HepG2 (cell line): Measurements from ENCODE around the gene CARMIL1. TPM values are rescaled to one million over a fixed set of nuclear protein-coding genes. Genes with fewer than 3 reads are reported as not detected.

ENCODE experiments used
- BRCA1 ChIP-seq: sonication (generic); formaldehyde crosslinking; IDR thresholded peaks from 2 replicates; pipeline ENCODE4 v1.4.0; 2020; ENCODE audit warnings: missing genetic modification reagents
- CHD2 ChIP-seq: IDR thresholded peaks from 2 replicates; pipeline ENCODE4 v1.6.1; 2011; ENCODE audit warnings: low read depth, low read length, improper control_type of control experiment
- EEA1 ChIP-seq: sonication (generic); formaldehyde crosslinking; IDR thresholded peaks from 2 replicates; pipeline ENCODE4 v1.5.1; 2020; ENCODE audit warnings: mild to moderate bottlenecking, missing genetic modification reagents, borderline replicate concordance
- KAT8 ChIP-seq: IDR thresholded peaks from 2 replicates; pipeline ENCODE4 v1.6.1; 2016; ENCODE audit warnings: missing genetic modification reagents, missing compliant biosample characterization
- MATR3 ChIP-seq: sonication (generic); formaldehyde crosslinking; IDR thresholded peaks from 2 replicates; pipeline ENCODE4 v1.4.0; 2020; ENCODE audit warnings: missing genetic modification reagents
- MLXIP ChIP-seq: sonication (generic); formaldehyde crosslinking; IDR thresholded peaks from 2 replicates; pipeline ENCODE4 v1.9.0; 2021; ENCODE audit warnings: missing genetic modification reagents, borderline replicate concordance
- MYPOP ChIP-seq: sonication (generic); formaldehyde crosslinking; IDR thresholded peaks from 2 replicates; pipeline ENCODE4 v1.8.1; 2023; ENCODE audit warnings: mild to moderate bottlenecking, moderate library complexity, missing genetic modification reagents
- NFE2 ChIP-seq: sonication (generic); formaldehyde crosslinking; IDR thresholded peaks from 2 replicates; pipeline ENCODE4 v1.4.0; 2020; ENCODE audit warnings: missing genetic modification reagents
- NR2C2 ChIP-seq: sonication (generic); formaldehyde crosslinking; IDR thresholded peaks from 2 replicates; pipeline ENCODE4 v1.4.0; 2020; ENCODE audit warnings: missing genetic modification reagents, mild to moderate bottlenecking, moderate library complexity, borderline replicate concordance
- RFX3 ChIP-seq: IDR thresholded peaks from 2 replicates; pipeline ENCODE4 v1.6.1; 2016; ENCODE audit warnings: missing biosample characterization, missing genetic modification reagents
- TBP ChIP-seq: sonication (generic); formaldehyde crosslinking; IDR thresholded peaks from 2 replicates; pipeline ENCODE4 v1.5.0; 2020; ENCODE audit warnings: missing genetic modification reagents
- YEATS2 ChIP-seq: sonication (generic); formaldehyde crosslinking; IDR thresholded peaks from 2 replicates; pipeline ENCODE4 v1.4.0; 2020; ENCODE audit warnings: missing genetic modification reagents, borderline replicate concordance
- YEATS4 ChIP-seq: sonication (generic); formaldehyde crosslinking; IDR thresholded peaks from 2 replicates; pipeline ENCODE4 v1.4.0; 2020; ENCODE audit warnings: missing genetic modification reagents, borderline replicate concordance
- ZNF569 ChIP-seq: sonication (generic); formaldehyde crosslinking; IDR thresholded peaks from 2 replicates; pipeline ENCODE4 v1.5.0; 2020; ENCODE audit warnings: mild to moderate bottlenecking, missing genetic modification reagents, moderate library complexity, borderline replicate concordance
- ZNF580 ChIP-seq: IDR thresholded peaks from 2 replicates; pipeline ENCODE4 v1.6.1; 2016; ENCODE audit warnings: low read depth, borderline replicate concordance
- ZNF713 ChIP-seq: sonication (generic); formaldehyde crosslinking; IDR thresholded peaks from 2 replicates; pipeline ENCODE4 v1.4.0; 2020; ENCODE audit warnings: mild to moderate bottlenecking, missing genetic modification reagents
- ZZZ3 ChIP-seq: sonication (generic); formaldehyde crosslinking; IDR thresholded peaks from 2 replicates; pipeline ENCODE4 v1.4.0; 2020; ENCODE audit warnings: missing genetic modification reagents, mild to moderate bottlenecking, borderline replicate concordance
- polyA plus RNA-seq, 8 experiments: library from polyadenylated mRNA; depleted of rRNA in 3 of 8; stranded (reverse) in 7 of 8; unstranded in 1 of 8; fragments of >200 nt; fragmentation: Illumina TruSeq in 4 of 8; extraction: Trizol in 4 of 8; gene quantifications; 2 replicates each; pipeline versions ENCODE4 v1.2.1 to v1.2.3, GENCODE V29; 2011 to 2016; ENCODE audit warnings: low read depth in 4 of 8, missing spikeins in 1 of 8, mixed read lengths in 1 of 8; ENCODE audit not compliant: insufficient read depth in 1 of 8
- total RNA-seq, 5 experiments: library from RNA; depleted of rRNA; stranded (reverse); fragments of >200 nt; fragmentation: Illumina TruSeq; extraction: Trizol; gene quantifications; 2 replicates each; pipeline ENCODE4 v1.2.3, GENCODE V29; 2016; ENCODE audit warnings: low read depth in 1 of 5
- TF ChIP-seq, protein P1 (sequence below): sonication (generic); formaldehyde crosslinking; IDR thresholded peaks from 2 replicates; pipeline ENCODE4 v1.4.0; 2020; ENCODE audit warnings: missing genetic modification reagents, low read depth, mild to moderate bottlenecking, borderline replicate concordance
- TF ChIP-seq, protein P2 (sequence below): sonication (generic); formaldehyde crosslinking; IDR thresholded peaks from 2 replicates; pipeline ENCODE4 v1.9.0; 2021; ENCODE audit warnings: missing genetic modification reagents, mild to moderate bottlenecking, borderline replicate concordance
- TF ChIP-seq, protein P3 (sequence below): IDR thresholded peaks from 2 replicates; pipeline ENCODE4 v1.6.1; 2016; ENCODE audit warnings: low read depth, control low read depth
- TF ChIP-seq, protein P4 (sequence below): sonication (generic); formaldehyde crosslinking; IDR thresholded peaks from 2 replicates; pipeline ENCODE4 v1.5.0; 2020; ENCODE audit warnings: missing genetic modification reagents

The CARMIL1 gene
- total and polyA plus RNA-seq, 2 of the 13 experiments (the other 11 are each of a cell fraction or from before 2014, with no cell fraction given) = 1.8 to 2.6 TPM

DNA sequence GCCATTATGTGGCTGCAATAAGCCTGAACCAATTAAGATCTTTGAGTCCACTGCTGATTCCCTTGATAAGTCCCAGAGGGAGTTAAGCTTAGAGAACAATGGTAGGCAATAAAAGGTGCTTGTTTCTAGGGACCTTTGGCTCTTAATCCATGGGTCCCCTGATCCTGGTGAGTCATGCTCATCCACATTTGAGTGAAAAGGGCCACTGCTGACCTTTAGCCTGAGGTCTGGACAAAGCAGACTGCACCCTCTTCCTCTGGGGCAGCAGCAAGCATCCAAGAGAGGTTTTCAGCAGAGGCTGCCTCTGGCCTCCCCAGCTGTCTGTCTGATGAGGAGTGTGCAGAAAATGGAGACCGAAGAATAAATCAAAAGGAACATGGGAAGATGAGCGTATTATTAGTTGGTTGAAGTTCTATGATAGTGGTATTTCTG lies 356.7 kb downstream of the CARMIL1 start (continued):
- TF ChIP-seq MYPOP (CRISPR knock-in tag) (no peak), YEATS2 (CRISPR knock-in tag) (no peak), BRCA1 (no peak), EEA1 (CRISPR knock-in tag) (no peak), MLXIP (CRISPR knock-in tag) (no peak), ZNF580 (CRISPR knock-in tag) (peak; percentile 47; the same call in 1 of the 2 replicates), RFX3 (CRISPR knock-in tag) (no peak), NR2C2 (CRISPR knock-in tag) (peak; percentile 77), MATR3 (CRISPR knock-in tag) (no peak), KAT8 (CRISPR knock-in tag) (peak; percentile 77), ZNF569 (CRISPR knock-in tag) (no peak), ZNF713 (CRISPR knock-in tag) (no peak), TBP (CRISPR knock-in tag) (no peak), YEATS4 (0 out of 2 replicates have a peak, but pooled peaks have one; percentile 32), NFE2 (CRISPR knock-in tag) (no peak), CHD2 (no peak), ZZZ3 (CRISPR knock-in tag) (no peak)
- TF ChIP-seq, protein P1, sequence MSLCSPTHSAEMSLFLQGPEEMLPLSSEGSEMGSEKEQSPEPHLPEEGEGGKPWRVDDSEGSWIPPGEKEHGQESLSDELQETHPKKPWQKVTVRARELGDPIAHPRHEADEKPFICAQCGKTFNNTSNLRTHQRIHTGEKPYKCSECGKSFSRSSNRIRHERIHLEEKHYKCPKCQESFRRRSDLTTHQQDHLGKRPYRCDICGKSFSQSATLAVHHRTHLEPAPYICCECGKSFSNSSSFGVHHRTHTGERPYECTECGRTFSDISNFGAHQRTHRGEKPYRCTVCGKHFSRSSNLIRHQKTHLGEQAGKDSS = 0 out of 2 replicates have a peak, but pooled peaks have one; percentile 32
- TF ChIP-seq, protein P2, sequence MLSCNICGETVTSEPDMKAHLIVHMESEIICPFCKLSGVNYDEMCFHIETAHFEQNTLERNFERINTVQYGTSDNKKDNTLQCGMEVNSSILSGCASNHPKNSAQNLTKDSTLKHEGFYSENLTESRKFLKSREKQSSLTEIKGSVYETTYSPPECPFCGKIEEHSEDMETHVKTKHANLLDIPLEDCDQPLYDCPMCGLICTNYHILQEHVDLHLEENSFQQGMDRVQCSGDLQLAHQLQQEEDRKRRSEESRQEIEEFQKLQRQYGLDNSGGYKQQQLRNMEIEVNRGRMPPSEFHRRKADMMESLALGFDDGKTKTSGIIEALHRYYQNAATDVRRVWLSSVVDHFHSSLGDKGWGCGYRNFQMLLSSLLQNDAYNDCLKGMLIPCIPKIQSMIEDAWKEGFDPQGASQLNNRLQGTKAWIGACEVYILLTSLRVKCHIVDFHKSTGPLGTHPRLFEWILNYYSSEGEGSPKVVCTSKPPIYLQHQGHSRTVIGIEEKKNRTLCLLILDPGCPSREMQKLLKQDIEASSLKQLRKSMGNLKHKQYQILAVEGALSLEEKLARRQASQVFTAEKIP (CRISPR knock-in tag) = no peak
- TF ChIP-seq, protein P3, sequence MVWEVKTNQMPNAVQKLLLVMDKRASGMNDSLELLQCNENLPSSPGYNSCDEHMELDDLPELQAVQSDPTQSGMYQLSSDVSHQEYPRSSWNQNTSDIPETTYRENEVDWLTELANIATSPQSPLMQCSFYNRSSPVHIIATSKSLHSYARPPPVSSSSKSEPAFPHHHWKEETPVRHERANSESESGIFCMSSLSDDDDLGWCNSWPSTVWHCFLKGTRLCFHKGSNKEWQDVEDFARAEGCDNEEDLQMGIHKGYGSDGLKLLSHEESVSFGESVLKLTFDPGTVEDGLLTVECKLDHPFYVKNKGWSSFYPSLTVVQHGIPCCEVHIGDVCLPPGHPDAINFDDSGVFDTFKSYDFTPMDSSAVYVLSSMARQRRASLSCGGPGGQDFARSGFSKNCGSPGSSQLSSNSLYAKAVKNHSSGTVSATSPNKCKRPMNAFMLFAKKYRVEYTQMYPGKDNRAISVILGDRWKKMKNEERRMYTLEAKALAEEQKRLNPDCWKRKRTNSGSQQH (CRISPR knock-in tag) = no peak
- TF ChIP-seq, protein P4, sequence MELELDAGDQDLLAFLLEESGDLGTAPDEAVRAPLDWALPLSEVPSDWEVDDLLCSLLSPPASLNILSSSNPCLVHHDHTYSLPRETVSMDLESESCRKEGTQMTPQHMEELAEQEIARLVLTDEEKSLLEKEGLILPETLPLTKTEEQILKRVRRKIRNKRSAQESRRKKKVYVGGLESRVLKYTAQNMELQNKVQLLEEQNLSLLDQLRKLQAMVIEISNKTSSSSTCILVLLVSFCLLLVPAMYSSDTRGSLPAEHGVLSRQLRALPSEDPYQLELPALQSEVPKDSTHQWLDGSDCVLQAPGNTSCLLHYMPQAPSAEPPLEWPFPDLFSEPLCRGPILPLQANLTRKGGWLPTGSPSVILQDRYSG (CRISPR knock-in tag) = no peak
